HG03460 (cell line): ENCODE data around the gene C6orf136.
"Not testable (repeated sequence)": the region's sequence is repeated elsewhere in the genome, so short reads cannot be mapped to it uniquely, and the experiment has no call there.

Experiments used
- ATAC-seq: cut with Tn5 transposase; IDR thresholded peaks from one replicate; pipeline ENCODE4 v1.9.1; 2021; ENCODE audit not compliant: unreplicated experiment

The C6orf136 gene

DNA sequence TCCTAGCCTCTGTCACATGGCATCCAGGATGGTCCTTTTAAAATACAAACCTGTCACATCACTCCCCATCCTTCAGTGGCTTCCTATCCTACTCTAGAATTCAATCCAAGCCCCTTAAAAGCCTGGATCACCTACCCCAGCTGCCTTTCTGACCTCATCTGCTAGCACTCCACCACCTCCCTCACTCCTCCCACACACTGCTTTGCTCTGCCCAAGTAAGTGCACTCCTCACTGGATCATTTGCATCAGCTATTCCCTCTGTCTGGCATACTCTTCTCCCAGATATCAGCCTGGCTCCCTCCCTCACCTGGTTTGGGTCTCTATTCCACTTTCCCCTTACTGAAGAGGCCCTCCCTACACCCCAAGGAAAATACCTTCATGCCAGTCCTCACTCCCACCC lies 10.5 kb downstream of the C6orf136 start:
- ATAC-seq, result no peak

- not testable (repeated sequence) for ATAC-seq
Measured at GRCh38 chr6:30657922-30658321, 11.0 kb downstream of the C6orf136 start.

- ATAC-seq, result no peak
Measured at GRCh38 chr6:30664994-30665767, 18.2 kb downstream of the C6orf136 start.

GRCh38 chr6:30666300-30666699 lies 19.4 kb downstream of the C6orf136 start:
- ATAC-seq, result not testable (repeated sequence)

DNA sequence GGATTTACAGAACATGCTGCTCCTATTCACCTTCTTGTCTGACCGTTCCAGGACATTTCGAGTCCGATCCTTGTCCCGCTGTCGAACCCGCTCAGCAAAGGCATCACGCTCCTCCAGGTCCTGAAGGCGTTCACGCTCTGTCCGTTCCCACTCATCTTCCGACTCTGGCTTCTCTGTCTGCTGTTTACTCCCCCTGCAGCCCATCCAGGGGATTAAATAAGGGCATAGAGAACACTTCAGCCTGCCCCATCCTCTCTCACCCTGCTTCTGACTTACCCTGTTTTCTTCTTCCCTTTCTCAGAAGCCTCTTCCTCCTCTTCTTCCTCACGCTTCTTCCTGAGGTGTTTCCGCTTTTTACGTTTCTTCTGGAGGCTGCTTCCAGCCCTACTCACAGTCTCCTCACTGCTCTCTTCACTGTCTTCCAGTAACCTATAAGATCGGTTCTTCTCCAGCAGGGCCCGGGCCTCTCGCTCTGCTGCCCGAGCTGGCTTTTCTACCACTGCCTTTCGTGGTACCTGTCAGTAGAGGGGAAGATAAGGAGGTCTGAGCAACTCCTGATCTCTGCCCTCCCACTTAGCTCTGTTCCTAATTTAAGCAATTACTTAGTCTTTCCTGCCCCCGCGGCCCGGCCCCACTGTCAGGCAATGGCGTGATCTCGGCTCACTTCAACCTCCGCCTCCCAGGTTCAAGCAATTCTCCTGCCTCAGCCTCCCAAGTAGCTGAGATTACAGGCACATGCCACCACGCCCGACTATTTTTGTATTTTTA lies 24.0 kb downstream of the C6orf136 start:
- ATAC-seq, result no peak

GRCh38 chr6:30672445-30673253 lies 25.7 kb downstream of the C6orf136 start, which contains the start of gene DHX16:
Gene DHX16 (minus strand): TSS chr6:30673006. CDS start chr6:30672841, 165 bp downstream.
- ATAC-seq, result peak; percentile 69

- ATAC-seq, result no peak
Measured at GRCh38 chr6:30676660-30677285, 29.8 kb downstream of the C6orf136 start.

DNA sequence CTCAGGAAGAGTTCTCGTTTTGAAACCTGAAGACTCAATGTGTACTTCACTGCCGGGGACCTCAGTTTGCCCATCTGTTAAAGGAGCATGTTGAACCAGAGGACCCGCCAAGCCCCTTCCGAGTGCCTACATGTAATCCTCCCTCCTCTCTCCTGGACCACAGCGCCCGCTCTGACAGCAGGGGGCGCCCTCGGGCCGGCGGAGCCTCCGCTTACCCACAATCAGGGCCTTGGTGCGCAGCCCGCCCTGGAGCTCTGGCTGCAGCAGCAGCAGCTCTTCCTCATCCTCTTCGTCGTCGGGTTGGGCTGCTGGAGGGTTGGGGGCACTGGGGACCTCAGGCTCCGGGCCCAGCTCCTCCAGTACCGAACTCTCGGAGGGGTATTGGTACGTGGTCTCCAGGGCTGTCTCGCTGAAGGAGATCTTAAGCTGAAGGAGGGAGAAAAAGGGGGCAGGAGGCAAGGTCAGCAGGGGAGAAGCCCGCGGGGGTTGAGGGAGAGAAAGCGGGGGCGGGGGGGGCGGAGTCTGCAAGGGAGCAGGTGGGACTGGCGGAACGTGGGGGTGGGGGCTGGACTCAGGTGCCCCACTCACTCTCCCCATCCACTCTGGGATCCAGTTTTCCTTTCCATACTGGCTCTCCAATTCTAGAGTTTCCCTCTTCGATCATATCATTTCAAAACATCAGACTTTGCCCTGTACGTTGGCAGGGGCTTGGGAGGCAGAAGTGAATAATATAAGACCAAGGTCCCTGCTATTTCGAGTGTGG lies 32.2 kb downstream of the C6orf136 start:
- ATAC-seq, result no peak

- no peak for ATAC-seq
Measured at GRCh38 chr6:30679765-30680535, 33.0 kb downstream of the C6orf136 start.

GRCh38 chr6:30681766-30682142 lies 34.8 kb downstream of the C6orf136 start:
- no peak for ATAC-seq

DNA sequence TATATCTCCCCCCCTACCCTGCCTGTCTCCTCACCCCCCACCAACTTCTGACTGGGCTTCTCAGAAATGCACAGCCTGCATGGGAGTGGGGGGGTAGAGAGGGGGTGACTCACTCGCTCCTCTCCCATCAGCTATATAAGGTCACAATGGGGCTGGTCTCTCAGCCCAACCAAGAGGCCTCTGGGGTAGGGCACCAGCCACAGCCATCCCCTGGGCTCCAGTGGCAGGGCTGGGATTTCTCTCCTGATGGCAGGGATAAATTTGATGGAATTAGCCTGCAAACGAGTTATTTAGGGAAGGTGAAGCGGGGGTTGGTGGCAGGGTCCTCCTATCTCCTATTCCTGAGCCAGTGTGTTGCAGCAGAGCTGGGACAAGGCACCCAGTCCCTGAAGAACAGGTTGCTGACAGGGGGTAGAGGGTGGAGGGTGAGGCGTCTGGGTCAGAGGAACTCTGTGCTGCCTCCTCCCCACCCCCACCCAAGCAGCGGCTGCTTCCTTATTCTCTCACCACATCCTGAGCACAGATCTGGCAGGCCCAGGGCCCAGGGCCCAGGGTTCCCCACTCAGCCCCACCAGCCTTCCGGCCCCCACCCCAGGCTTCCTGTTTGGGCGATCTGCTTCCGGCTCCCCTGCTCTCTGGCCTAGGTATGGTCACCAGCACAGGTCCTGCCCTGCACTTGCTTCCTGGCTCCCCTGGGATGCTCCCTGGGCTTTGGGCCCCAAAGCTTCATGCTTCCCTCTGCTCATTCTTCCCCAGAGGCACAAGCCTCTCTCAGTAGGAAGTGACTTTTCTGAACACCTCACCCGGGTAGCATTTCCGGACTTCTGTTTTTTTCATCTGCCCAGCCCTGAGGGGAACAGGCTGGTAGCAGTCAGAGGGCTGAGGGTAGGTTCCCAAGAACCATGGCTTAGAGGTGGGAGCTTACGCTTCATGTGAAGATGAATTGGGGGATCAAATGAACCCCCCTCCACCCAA lies 35.5 kb downstream of the C6orf136 start:
- peak; percentile 44 for ATAC-seq

- no peak for ATAC-seq
Measured at GRCh38 chr6:30683183-30683979, 36.4 kb downstream of the C6orf136 start.

- no peak for ATAC-seq
Measured at GRCh38 chr6:30683980-30684338, 37.0 kb downstream of the C6orf136 start.

GRCh38 chr6:30684386-30685156 lies 37.6 kb downstream of the C6orf136 start:
- ATAC-seq, result no peak

DNA sequence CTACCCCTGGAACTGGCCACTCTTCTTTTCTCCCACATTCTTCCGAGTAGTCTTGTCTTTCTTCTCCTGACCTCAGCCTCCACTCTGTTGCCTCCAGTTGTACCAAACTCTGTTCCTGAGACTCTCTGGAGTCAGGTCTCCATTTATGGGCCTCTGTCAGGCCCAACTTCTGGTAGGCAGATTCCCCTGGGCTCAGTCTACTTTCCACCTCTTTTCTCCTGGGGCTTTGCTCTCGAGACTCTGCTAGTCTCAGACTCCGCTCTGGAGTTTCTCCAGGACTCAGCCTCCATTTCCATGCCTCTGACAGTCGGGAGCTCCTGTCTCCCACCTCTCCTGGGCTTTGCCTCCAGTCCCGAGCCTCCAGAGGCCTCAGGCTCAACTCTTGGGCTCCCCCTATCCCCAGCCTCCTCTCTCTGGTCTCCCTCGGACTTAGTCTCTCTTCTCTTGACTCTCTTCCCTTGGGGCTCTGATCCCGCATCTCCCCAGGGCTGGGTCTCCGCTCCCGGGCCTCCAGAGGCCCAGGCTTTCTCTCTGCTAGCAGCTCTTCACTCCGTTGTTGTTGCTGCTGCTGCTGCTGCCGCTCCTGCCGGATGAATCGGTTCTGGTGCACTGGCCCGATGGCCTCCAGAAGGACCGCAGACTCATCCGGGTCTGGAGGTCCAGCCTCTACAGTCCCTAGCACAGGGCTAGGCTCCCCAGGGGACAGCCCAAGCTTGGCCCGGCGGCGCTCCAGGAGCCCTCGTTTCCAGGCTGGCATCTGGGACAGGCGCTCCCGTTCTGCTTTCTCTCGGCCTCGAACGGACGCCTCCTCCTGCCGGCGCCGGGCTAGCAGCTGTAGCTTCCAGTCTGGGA lies 38.5 kb downstream of the C6orf136 start:
- ATAC-seq, result no peak
